Left ventricle myocardium inferior (tissue), 1 donor: ENCODE data around the gene NEURL1B. TPM values are rescaled to one million over a fixed set of nuclear protein-coding genes. Genes with fewer than 3 reads are reported as not detected.
"Not testable (repeated sequence)": the region's sequence is repeated elsewhere in the genome, so short reads cannot be mapped to it uniquely, and the experiment has no call there.

Experiments used
- DNase-seq: peaks from one replicate; pipeline ENCODE4 v3.0.0-alpha.2; 2020
- H3K27ac ChIP-seq: fragments of 200-600 bp; replicated peaks from 2 replicates; pipeline ENCODE4 v1.8.0; 2021
- H3K27me3 ChIP-seq: fragments of 200-600 bp; 2 replicates; pipeline ENCODE4 v1.8.0; 2021; ENCODE audit warnings: low read depth
- H3K36me3 ChIP-seq: fragments of 200-600 bp; 2 replicates; pipeline ENCODE4 v1.8.0; 2021
- H3K4me1 ChIP-seq: fragments of 200-600 bp; 2 replicates; pipeline ENCODE4 v1.8.0; 2021
- H3K4me3 ChIP-seq: fragments of 200-600 bp; 2 replicates; pipeline ENCODE4 v1.8.0; 2021; ENCODE audit warnings: mild to moderate bottlenecking, moderate library complexity
- H3K9me3 ChIP-seq: fragments of 200-600 bp; replicated peaks from 2 replicates; pipeline ENCODE4 v1.8.0; 2021
- intact Hi-C: fragments of 100-400 bp; cut with micrococcal nuclease; formaldehyde crosslinking; loops from one replicate; pipeline ENCODE4 v1.11.0; 2022
- total RNA-seq: library from RNA; stranded (reverse); fragmentation: NEBNext Ultra II Directional; extraction: Animal tissue kit (Norgen Biotek cat#: 25700); gene quantifications from one replicate; pipeline ENCODE4 v1.2.1, GENCODE V29; 2021
- TF ChIP-seq, protein P1 (sequence below): fragments of 200-600 bp; IDR thresholded peaks from 2 replicates; pipeline ENCODE4 v1.8.0; 2021; ENCODE audit warnings: antibody characterized with exemption, mild to moderate bottlenecking, borderline replicate concordance
- donor health status: DM: no; HTN: yes; CAD: no; lungs with severe emphysema.

NEURL1B gene
- total RNA-seq, 1 donor from 2014 or later = 24.0 TPM

DNA sequence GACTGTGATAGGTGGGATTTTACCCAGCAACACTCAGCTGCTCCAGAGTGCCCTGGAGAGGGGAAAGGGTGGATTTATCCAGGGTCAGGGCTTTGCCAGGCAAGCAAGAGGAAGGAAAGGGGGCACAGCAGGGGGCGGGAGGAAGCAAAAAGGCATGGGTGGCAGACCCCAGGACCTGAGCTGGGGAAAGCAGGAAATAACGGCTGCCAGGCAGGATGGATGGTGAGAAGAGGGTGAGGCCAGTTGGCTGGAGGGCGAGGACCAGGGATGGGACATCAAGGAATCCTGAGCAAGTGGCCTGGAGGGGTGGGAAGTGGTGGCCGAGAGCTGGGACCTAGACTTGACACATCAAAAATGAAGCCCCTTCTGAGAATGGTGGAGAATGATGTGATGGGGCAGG, 65.7 kb downstream of the NEURL1B start:
- H3K27me3 ChIP-seq = no peaks in the 10 kb centered on the region
- intact Hi-C loops = no loop called here
- no peak for DNase-seq

GRCh38 chr5:172707285-172708182, 66.5 kb downstream of the NEURL1B start:
- intact Hi-C loops = no loop called here
- no peaks in the 10 kb centered on the region for H3K36me3 ChIP-seq
- no peaks in the 10 kb centered on the region for H3K27me3 ChIP-seq
- H3K9me3 ChIP-seq = no peaks in the 10 kb centered on the region
- no peak overlapping the region for H3K27ac ChIP-seq
- no peak overlapping the region for H3K4me3 ChIP-seq
- TF ChIP-seq, protein P1, sequence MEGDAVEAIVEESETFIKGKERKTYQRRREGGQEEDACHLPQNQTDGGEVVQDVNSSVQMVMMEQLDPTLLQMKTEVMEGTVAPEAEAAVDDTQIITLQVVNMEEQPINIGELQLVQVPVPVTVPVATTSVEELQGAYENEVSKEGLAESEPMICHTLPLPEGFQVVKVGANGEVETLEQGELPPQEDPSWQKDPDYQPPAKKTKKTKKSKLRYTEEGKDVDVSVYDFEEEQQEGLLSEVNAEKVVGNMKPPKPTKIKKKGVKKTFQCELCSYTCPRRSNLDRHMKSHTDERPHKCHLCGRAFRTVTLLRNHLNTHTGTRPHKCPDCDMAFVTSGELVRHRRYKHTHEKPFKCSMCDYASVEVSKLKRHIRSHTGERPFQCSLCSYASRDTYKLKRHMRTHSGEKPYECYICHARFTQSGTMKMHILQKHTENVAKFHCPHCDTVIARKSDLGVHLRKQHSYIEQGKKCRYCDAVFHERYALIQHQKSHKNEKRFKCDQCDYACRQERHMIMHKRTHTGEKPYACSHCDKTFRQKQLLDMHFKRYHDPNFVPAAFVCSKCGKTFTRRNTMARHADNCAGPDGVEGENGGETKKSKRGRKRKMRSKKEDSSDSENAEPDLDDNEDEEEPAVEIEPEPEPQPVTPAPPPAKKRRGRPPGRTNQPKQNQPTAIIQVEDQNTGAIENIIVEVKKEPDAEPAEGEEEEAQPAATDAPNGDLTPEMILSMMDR = peak; percentile 59
- no peak for DNase-seq
- H3K4me1 ChIP-seq = no peaks in the 10 kb centered on the region

More for the DNA sequence above, 65.7 kb downstream of the NEURL1B start:
- H3K9me3 ChIP-seq = no peaks in the 10 kb centered on the region
- no peaks in the 10 kb centered on the region for H3K4me1 ChIP-seq
- TF ChIP-seq, protein P1 = no peak
- no peak overlapping the region for H3K27ac ChIP-seq
- no peaks in the 10 kb centered on the region for H3K36me3 ChIP-seq
- H3K4me3 ChIP-seq = no peak overlapping the region

- H3K9me3 ChIP-seq = no peaks in the 10 kb centered on the region
- H3K36me3 ChIP-seq = no peaks in the 10 kb centered on the region
- H3K27me3 ChIP-seq = no peaks in the 10 kb centered on the region
- intact Hi-C loops = no loop called here
- no peak overlapping the region for H3K4me3 ChIP-seq
- DNase-seq = no peak
- TF ChIP-seq, protein P1 = no peak
- H3K4me1 ChIP-seq = peaks cover 3% of the 10 kb centered on the region
- H3K27ac ChIP-seq = no peak overlapping the region
Observed at GRCh38 chr5:172708183-172708505, 67.1 kb downstream of the NEURL1B start.

GRCh38 chr5:172710676-172711075, 69.6 kb downstream of the NEURL1B start:
- intact Hi-C loops = loop anchor here (5.0 kb wide), 1 partner anchor 222 kb away; no protein-coding TSS in a partner anchor
- H3K9me3 ChIP-seq = no peaks in the 10 kb centered on the region
- H3K4me1 ChIP-seq = peaks cover 28% of the 10 kb centered on the region
- TF ChIP-seq, protein P1 = no peak
- no peak for DNase-seq
- no peaks in the 10 kb centered on the region for H3K27me3 ChIP-seq
- no peaks in the 10 kb centered on the region for H3K36me3 ChIP-seq
- H3K27ac ChIP-seq = no peak overlapping the region
- H3K4me3 ChIP-seq = no peak overlapping the region

DNA sequence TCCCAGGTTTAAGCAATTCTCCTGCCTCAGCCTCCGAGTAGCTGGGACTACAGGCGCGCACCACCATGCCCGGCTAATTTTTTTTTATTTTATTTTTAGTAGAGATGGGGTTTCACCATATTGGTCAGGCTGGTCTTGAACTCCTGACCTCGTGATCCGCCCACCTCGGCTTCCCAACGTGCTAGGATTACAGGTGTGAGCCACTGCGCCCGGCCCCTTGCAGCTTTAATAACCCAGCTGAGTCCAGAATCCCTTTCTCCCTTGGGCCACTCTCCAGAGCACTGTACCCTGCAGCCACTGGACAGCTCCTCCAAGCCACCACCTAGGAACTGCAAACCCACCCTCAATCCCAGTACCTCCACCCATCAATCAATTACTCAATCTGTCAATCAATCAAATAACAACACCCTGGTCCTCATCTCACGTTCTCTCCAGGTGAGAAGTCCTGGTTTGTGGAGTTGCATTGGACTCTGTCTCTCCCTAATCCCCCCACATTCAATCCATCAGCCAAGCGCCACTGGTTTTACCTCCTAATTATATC, 70.3 kb downstream of the NEURL1B start:
- not testable (repeated sequence) for DNase-seq

DNA sequence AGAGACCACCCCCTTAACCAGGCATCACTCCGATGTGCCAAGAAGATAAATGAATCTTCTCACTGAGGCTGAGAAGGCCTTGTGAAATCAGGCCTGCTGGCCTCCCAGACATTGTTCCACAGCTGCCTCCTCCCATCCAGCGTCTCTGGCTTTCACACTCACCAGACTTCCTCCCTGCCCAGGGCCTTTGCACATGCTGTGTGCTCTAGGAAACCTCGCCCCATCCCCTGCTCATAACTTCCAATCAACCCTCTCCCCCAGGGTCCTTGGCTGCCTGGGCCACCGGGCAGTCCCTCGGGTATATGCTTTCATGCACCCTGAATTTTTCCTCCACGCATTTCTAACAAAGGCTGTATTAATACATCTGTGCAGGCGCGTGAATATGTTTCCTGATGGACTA, 71.5 kb downstream of the NEURL1B start:
- Histone ChIP-seq H3K27ac (no peak overlapping the region), H3K36me3 (no peaks in the 10 kb centered on the region), H3K9me3 (no peaks in the 10 kb centered on the region), H3K4me3 (no peak overlapping the region), H3K27me3 (no peaks in the 10 kb centered on the region), H3K4me1 (peaks cover 48% of the 10 kb centered on the region)
- TF ChIP-seq, protein P1 = no peak
- DNase-seq = no peak
- intact Hi-C loops = loop anchor here (5.0 kb wide), 1 partner anchor 220 kb away; no protein-coding TSS in a partner anchor

More for the DNA sequence above, 70.3 kb downstream of the NEURL1B start:
- H3K27me3 ChIP-seq, H3K36me3 ChIP-seq, H3K27ac ChIP-seq, H3K9me3 ChIP-seq, H3K4me3 ChIP-seq: not testable (repeated sequence)
- intact Hi-C loops = loop anchor here (5.0 kb wide), 1 partner anchor 221 kb away; no protein-coding TSS in a partner anchor
- H3K4me1 ChIP-seq = peaks cover 35% of the 10 kb centered on the region
